DOHH2 (cell line): Measurements from ENCODE around the gene VPS4B.

Experiments
- H3F3A ChIP-seq: fragments of 200-600 bp; sonication (generic), shearing (Covaris generic); 2 replicates; pipeline ENCODE4 v1.6.0; 2016; ENCODE audit warnings: antibody characterized with exemption, mild to moderate bottlenecking; ENCODE audit not compliant: control insufficient read depth, insufficient read depth
- H3K27ac ChIP-seq: fragments of 200-600 bp; sonication (generic); 2 replicates; pipeline ENCODE4 v1.5.1; 2014; ENCODE audit warnings: low read depth, mild to moderate bottlenecking, low read length, moderate library complexity
- H3K27me3 ChIP-seq: fragments of 200-600 bp; sonication (generic); 2 replicates; pipeline ENCODE4 v1.6.1; 2014; ENCODE audit warnings: mild to moderate bottlenecking, low read length, mixed read lengths; ENCODE audit not compliant: control insufficient read depth
- H3K36me3 ChIP-seq: fragments of 200-600 bp; sonication (generic); 2 replicates; pipeline ENCODE4 v1.6.1; 2014; ENCODE audit warnings: mild to moderate bottlenecking, low read length, moderate library complexity, mixed read lengths; ENCODE audit not compliant: control insufficient read depth
- H3K4me1 ChIP-seq: fragments of 200-600 bp; sonication (generic); 2 replicates; pipeline ENCODE4 v1.6.1; 2014; ENCODE audit warnings: mild to moderate bottlenecking, low read length, mixed read lengths; ENCODE audit not compliant: control insufficient read depth
- H3K4me2 ChIP-seq: fragments of 200-600 bp; sonication (generic); 2 replicates; pipeline ENCODE4 v1.6.0; 2014; ENCODE audit warnings: mild to moderate bottlenecking, low read length, moderate library complexity
- H3K4me3 ChIP-seq: fragments of 200-600 bp; sonication (generic); 2 replicates; pipeline ENCODE4 v1.5.1; 2014; ENCODE audit warnings: mild to moderate bottlenecking, low read length, mixed read lengths
- H3K79me2 ChIP-seq: fragments of 200-600 bp; sonication (generic); 2 replicates; pipeline ENCODE4 v1.6.1; 2014; ENCODE audit warnings: mild to moderate bottlenecking, low read length, mixed read lengths; ENCODE audit not compliant: control insufficient read depth
- H3K9me2 ChIP-seq: fragments of 200-600 bp; sonication (generic); replicated peaks from 2 replicates; pipeline ENCODE4 v1.6.1; 2014; ENCODE audit warnings: mild to moderate bottlenecking, low read length, mixed read lengths; ENCODE audit not compliant: control insufficient read depth
- H3K9me3 ChIP-seq: fragments of 200-600 bp; sonication (generic); 2 replicates; pipeline ENCODE4 v1.6.1; 2014; ENCODE audit warnings: antibody characterized with exemption, low read length, mixed read lengths; ENCODE audit not compliant: control insufficient read depth, insufficient read depth
- H4K20me1 ChIP-seq: fragments of 200-600 bp; sonication (generic); 2 replicates; pipeline ENCODE4 v1.6.0; 2014; ENCODE audit warnings: low read depth, mild to moderate bottlenecking, antibody characterized with exemption, low read length, moderate library complexity; ENCODE audit not compliant: control insufficient read depth, insufficient read depth
- CTCF ChIP-seq: fragments of 200-600 bp; sonication (generic); IDR thresholded peaks from one replicate; pipeline ENCODE4 v1.5.1; 2014; ENCODE audit warnings: antibody characterized with exemption, mild to moderate bottlenecking, low read depth, low read length; ENCODE audit not compliant: poor library complexity, severe bottlenecking
- EZH2phosphoT487 ChIP-seq: fragments of 200-600 bp; sonication (generic); IDR thresholded peaks from 2 replicates; pipeline ENCODE4 v1.6.1; 2017; ENCODE audit warnings: borderline replicate concordance, mild to moderate bottlenecking, antibody characterized with exemption, low read length, moderate library complexity, mixed read lengths

VPS4B gene

DNA sequence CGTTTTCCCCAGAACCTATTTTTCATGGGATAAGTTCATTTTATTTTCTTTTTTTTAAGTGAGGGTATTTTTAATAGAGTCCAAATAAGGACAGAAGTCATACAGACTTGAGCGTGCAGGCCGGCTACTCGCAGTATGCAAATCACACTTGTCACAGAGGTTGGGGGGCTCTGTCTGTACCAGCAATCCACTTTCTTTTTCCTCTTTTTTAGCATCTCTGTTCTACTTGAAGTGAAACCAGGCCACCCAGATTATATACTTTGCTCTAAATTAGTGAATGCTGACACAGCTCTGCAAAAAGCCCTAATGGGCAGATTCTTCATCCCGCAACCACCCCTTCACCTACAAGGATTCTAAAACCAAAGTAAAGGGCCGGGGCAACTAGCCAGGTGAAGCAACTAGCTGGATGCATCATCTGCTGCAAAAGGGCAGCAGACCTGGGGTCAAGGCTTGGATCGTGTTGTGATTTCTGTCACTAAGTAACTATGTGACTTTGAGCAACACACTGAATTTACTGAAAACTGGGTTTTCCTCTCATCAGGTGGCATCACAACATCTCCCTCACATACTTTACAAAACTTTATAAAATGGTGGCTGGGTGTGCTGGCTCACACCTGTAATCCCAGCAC is 73.7 kb downstream of the VPS4B start:
- Histone ChIP-seq H3F3A (no peaks in the 10 kb centered on the region; the same call in 1 of the 2 replicates), H4K20me1 (no peaks in the 10 kb centered on the region), H3K4me2 (peak overlapping the region; percentile 68), H3K27me3 (no peaks in the 10 kb centered on the region), H3K27ac (peak overlapping the region; percentile 51), H3K36me3 (peaks cover 49% of the 10 kb centered on the region), H3K9me2 (no peaks in the 10 kb centered on the region), H3K4me3 (peak overlapping the region; percentile 47), H3K79me2 (no peaks in the 10 kb centered on the region), H3K9me3 (no peaks in the 10 kb centered on the region), H3K4me1 (peaks cover 14% of the 10 kb centered on the region)
- TF ChIP-seq CTCF (no peak), EZH2phosphoT487 (no peak)

DNA sequence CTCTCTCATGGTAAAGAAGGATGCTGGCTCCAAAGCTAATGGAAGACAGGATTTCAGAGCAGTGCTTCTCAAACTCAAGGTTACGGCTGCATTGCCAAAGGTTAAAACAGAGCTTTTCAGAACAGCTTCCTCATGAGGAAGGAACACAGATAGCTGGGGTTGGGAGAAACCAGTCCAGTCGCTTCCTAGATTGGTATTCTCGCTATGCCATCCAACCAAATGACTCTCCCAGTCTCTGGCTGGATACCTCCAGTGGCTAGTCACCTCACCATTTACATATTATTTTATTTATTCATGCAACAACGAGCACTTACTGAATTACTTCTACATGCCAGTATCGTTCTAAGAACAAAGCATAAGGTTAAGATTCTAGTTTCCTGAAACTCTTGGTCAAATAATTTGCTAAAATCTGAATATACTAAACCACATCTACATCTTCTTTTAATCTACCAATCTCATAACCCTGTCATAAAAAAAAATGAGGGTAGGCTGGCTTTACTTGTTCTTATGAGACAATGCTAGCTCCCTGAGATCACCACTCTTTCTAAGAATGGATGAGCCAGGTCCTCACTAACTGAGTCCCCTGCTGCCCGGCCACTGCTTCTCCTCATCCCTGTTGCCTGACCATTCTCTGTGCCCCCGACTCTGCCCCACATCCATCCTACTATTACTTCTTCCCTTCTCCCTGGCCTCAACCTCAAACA is 75.6 kb downstream of the VPS4B start:
- no peaks in the 10 kb centered on the region for H3K79me2 ChIP-seq
- H3F3A ChIP-seq = no peaks in the 10 kb centered on the region; the same call in 1 of the 2 replicates
- no peak for TF ChIP-seq EZH2phosphoT487
- TF ChIP-seq CTCF = no peak
- peaks cover 55% of the 10 kb centered on the region for H3K36me3 ChIP-seq
- H3K27ac ChIP-seq = no peak overlapping the region
- H3K4me3 ChIP-seq = no peak overlapping the region
- H3K9me2 ChIP-seq = no peaks in the 10 kb centered on the region
- H3K4me2 ChIP-seq = no peak overlapping the region
- peaks cover 14% of the 10 kb centered on the region for H3K4me1 ChIP-seq
- H4K20me1 ChIP-seq = no peaks in the 10 kb centered on the region
- H3K27me3 ChIP-seq = no peaks in the 10 kb centered on the region
- H3K9me3 ChIP-seq = no peaks in the 10 kb centered on the region

GRCh38 chr18:63346031-63346430 is 76.2 kb downstream of the VPS4B start:
- no peak for TF ChIP-seq EZH2phosphoT487
- no peak for TF ChIP-seq CTCF
- Histone ChIP-seq H3K27ac (no peak overlapping the region), H3K4me3 (no peak overlapping the region), H3K9me2 (no peaks in the 10 kb centered on the region), H3K4me1 (peaks cover 14% of the 10 kb centered on the region), H3K79me2 (no peaks in the 10 kb centered on the region), H3K4me2 (no peak overlapping the region), H4K20me1 (no peaks in the 10 kb centered on the region), H3K36me3 (peaks cover 52% of the 10 kb centered on the region), H3F3A (no peaks in the 10 kb centered on the region; the same call in 1 of the 2 replicates), H3K27me3 (no peaks in the 10 kb centered on the region), H3K9me3 (no peaks in the 10 kb centered on the region)
